Germinal center (tissue), 1 donor: ENCODE results near the gene EVX1.

Experiments
- DNase-seq: peaks from one replicate; pipeline ENCODE4 v3.0.0; 2012; ENCODE audit warnings: mixed read lengths, low spot score

Gene EVX1

GRCh38 chr7:27249724-27250556, 7.3 kb downstream of the EVX1 start:
- DNase-seq = no peak

GRCh38 chr7:27250557-27251070, 8.0 kb downstream of the EVX1 start:
- no peak for DNase-seq

GRCh38 chr7:27251136-27251651, 8.6 kb downstream of the EVX1 start:
- no peak for DNase-seq

- no peak for DNase-seq
Observed at GRCh38 chr7:27251652-27252590, 9.3 kb downstream of the EVX1 start.

- DNase-seq = no peak
Observed at GRCh38 chr7:27254625-27255024, 12.0 kb downstream of the EVX1 start.

- no peak for DNase-seq
Observed at GRCh38 chr7:27260211-27260610, 17.6 kb downstream of the EVX1 start.

GRCh38 chr7:27262121-27262520, 19.5 kb downstream of the EVX1 start:
- no peak for DNase-seq

GRCh38 chr7:27263781-27264180, 21.2 kb downstream of the EVX1 start:
- no peak for DNase-seq

- no peak for DNase-seq
Observed at GRCh38 chr7:27269455-27269854, 26.9 kb downstream of the EVX1 start.

GRCh38 chr7:27271384-27271783, 28.8 kb downstream of the EVX1 start:
- DNase-seq = no peak

GRCh38 chr7:27277628-27278027, 35.0 kb downstream of the EVX1 start:
- DNase-seq = no peak

GRCh38 chr7:27283558-27283957, 41.0 kb downstream of the EVX1 start:
- no peak for DNase-seq

- no peak for DNase-seq
Observed at GRCh38 chr7:27295236-27295635, 52.6 kb downstream of the EVX1 start.

- DNase-seq = no peak
Observed at GRCh38 chr7:27297356-27297755, 54.8 kb downstream of the EVX1 start.
